ENCODE results near the gene ARFGEF2. TPM values are rescaled to one million over a fixed set of nuclear protein-coding genes. Genes with fewer than 3 reads are reported as not detected.

Gene ARFGEF2
- total RNA-seq, result 41.9 and 47.5 TPM in 2 replicates

GRCh38 chr20:48921168-48921882 is at the start of gene ARFGEF2:
Gene ARFGEF2, plus strand, starts transcription at chr20:48921711. Its CDS starts 179 bp downstream, at chr20:48921890.
- TF ChIP-seq CTCF (IDR thresholded peaks at IDR 0.05; ENCODE audit: insufficient read depth, low read depth, low read length), result no peak
- peak within 1 kb of the TSS; percentile 91 for H3K4me3 ChIP-seq (ENCODE audit: low read depth, low read length)
- DNase-seq (ENCODE audit: low read depth), result peak; percentile 92

GRCh38 chr20:48875233-48875913 is 46.1 kb upstream of the ARFGEF2 start:
- H3K4me3 ChIP-seq (ENCODE audit: low read depth, low read length), result no peak overlapping the region
- no peak for DNase-seq (ENCODE audit: low read depth)
- TF ChIP-seq CTCF (IDR thresholded peaks at IDR 0.05; ENCODE audit: insufficient read depth, low read depth, low read length), result no peak

GRCh38 chr20:48875914-48876240 is 45.6 kb upstream of the ARFGEF2 start:
- H3K4me3 ChIP-seq (ENCODE audit: low read depth, low read length), result no peak overlapping the region
- TF ChIP-seq CTCF (IDR thresholded peaks at IDR 0.05; ENCODE audit: insufficient read depth, low read depth, low read length), result no peak
- DNase-seq (ENCODE audit: low read depth), result no peak

- TF ChIP-seq CTCF (IDR thresholded peaks at IDR 0.05; ENCODE audit: insufficient read depth, low read depth, low read length), result no peak
- no peak overlapping the region for H3K4me3 ChIP-seq (ENCODE audit: low read depth, low read length)
- DNase-seq (ENCODE audit: low read depth), result no peak
Observed at GRCh38 chr20:48877304-48877703, 44.2 kb upstream of the ARFGEF2 start.

GRCh38 chr20:48878534-48879248 is 42.8 kb upstream of the ARFGEF2 start:
- no peak for DNase-seq (ENCODE audit: low read depth)
- H3K4me3 ChIP-seq (ENCODE audit: low read depth, low read length), result no peak overlapping the region
- no peak for TF ChIP-seq CTCF (IDR thresholded peaks at IDR 0.05; ENCODE audit: insufficient read depth, low read depth, low read length)

- no peak for DNase-seq (ENCODE audit: low read depth)
- H3K4me3 ChIP-seq (ENCODE audit: low read depth, low read length), result no peak overlapping the region
- TF ChIP-seq CTCF (IDR thresholded peaks at IDR 0.05; ENCODE audit: insufficient read depth, low read depth, low read length), result no peak
Observed at GRCh38 chr20:48879612-48880245, 41.8 kb upstream of the ARFGEF2 start.
